Gastroesophageal sphincter (tissue), 3 donors: Measurements from ENCODE around the gene FGGY.

Experiments used
- EP300 ChIP-seq: sonication (generic); formaldehyde crosslinking; IDR thresholded peaks from one replicate; pipeline ENCODE4 v1.6.1; 2017; ENCODE audit warnings: antibody characterized with exemption, mild to moderate bottlenecking
- POLR2A ChIP-seq, 2 donors: fragments of 450-650 bp; IDR thresholded peaks; one replicate each; pipeline ENCODE4 v1.6.1; 2017; ENCODE audit warnings: antibody characterized with exemption in 2 of 2, mild to moderate bottlenecking in 2 of 2, moderate library complexity in 1 of 2
- POLR2AphosphoS5 ChIP-seq: sonication (generic); formaldehyde crosslinking; IDR thresholded peaks from one replicate; pipeline ENCODE4 v1.6.1; 2017; ENCODE audit warnings: antibody characterized with exemption
- TF ChIP-seq, protein P1 (sequence below), 4 experiments: fragments of 200-600 bp in 2 of 4; fragments of 450-650 bp in 2 of 4; sonication (generic) in 1 of 4; IDR thresholded peaks; one replicate each; pipeline ENCODE4 v1.5.1; 2017 to 2019; ENCODE audit warnings: antibody characterized with exemption in 4 of 4, mild to moderate bottlenecking in 2 of 4, moderate library complexity in 2 of 4

DNA sequence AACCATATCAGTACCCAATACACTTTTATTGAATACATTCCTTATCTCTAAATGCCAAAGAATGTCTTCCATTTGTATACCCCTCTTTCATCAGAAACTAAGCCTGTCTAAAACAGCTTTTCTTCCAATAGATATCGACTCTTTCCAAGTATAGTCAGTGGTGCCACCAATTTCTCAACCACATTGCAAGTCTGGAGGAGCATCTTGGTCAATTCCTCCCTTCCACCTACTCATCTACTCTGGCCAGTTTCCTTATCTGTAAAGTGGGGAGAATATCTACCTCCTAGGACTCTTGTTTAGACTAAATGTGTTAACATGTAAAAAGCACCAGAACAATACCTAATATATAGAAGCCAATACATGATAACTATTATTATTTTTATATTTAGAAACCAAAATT is 28.5 kb upstream of the FGGY start:
- TF ChIP-seq, protein P1, sequence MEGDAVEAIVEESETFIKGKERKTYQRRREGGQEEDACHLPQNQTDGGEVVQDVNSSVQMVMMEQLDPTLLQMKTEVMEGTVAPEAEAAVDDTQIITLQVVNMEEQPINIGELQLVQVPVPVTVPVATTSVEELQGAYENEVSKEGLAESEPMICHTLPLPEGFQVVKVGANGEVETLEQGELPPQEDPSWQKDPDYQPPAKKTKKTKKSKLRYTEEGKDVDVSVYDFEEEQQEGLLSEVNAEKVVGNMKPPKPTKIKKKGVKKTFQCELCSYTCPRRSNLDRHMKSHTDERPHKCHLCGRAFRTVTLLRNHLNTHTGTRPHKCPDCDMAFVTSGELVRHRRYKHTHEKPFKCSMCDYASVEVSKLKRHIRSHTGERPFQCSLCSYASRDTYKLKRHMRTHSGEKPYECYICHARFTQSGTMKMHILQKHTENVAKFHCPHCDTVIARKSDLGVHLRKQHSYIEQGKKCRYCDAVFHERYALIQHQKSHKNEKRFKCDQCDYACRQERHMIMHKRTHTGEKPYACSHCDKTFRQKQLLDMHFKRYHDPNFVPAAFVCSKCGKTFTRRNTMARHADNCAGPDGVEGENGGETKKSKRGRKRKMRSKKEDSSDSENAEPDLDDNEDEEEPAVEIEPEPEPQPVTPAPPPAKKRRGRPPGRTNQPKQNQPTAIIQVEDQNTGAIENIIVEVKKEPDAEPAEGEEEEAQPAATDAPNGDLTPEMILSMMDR (IDR thresholded peaks at IDR 0.05), result no peak
- no peak for TF ChIP-seq EP300
- TF ChIP-seq POLR2A (IDR thresholded peaks at IDR 0.05), result no peak
- TF ChIP-seq POLR2AphosphoS5, result no peak
